ENCODE measurements around the gene PACS1. TPM values are rescaled to one million over a fixed set of nuclear protein-coding genes. Genes with fewer than 3 reads are reported as not detected.

The PACS1 gene
- 57.6 to 92.8 TPM (median 81.4 TPM) in 5 replicates for total RNA-seq (2022; extraction: Qiagen RNA extraction)

DNA sequence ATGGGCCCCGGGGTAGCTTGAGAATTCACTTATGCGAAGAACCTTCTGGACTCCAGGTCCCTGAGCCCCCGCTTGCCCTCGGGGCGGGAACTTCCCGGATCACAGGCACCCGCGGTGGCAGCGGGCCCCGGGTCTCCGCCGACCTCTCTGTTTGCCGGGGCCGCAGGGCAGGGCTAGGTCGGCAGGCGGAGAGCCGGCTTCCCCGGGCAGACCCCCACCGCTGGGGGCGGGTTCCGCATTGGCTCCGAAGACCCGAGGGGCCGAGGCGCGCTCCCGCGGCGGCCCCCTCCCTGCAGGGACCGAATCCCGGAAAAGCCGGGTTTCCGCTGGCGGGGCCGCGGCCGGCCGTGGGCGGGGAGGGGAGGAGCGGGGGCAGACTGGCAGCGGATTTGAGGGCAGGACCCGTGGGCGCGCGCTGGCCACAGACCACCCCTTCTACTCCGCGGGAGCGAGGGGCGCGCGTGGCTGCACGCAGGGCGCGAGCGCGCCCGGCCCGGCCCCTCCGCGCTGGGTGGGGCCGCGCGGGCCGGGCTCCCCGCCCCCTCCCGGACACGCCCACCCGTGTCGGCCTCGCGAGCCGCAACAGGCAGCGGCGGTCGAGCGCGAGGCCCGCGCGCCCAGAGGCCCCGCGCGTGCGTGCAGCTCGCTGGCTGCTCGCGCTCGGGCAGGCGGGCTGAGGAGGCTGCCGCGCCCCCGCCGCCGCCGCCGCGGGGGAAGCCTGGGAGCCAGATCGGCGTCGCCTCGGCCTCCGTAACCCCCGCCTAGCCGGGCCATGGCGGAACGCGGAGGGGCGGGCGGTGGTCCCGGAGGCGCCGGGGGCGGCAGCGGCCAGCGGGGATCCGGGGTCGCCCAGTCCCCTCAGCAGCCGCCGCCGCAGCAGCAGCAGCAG, at the start of gene PACS1:
Gene PACS1 (plus strand): TSS at position 558 of the 889 bp plus-strand sequence. CDS start 215 bp downstream, at position 773.

DNA sequence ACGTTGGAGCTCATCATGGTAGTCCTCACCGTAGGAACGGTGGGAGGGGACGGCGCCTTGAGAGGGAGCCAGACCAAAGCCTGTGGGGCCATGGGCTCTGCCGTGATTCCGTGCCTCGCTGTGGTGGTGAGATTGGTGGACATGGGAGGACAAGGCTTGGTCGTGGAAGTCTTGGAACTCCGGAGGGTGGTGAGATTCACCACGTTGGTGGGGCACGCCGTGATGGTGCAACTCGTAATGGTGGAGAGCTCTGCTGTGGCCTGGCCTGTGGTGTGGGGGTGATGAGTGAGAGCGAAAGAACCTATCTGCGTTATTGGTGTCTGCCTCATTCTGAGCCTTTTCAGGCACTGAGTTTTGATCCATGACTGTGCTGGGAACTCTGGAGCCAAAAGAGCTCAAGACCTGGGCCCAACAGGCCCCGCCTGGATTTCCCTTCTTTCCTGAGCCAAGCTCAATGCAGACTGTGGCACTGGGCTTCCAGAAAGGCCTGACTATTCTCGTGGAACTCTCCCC, 44.0 kb upstream of the PACS1 start, which contains the start of gene CATSPER1:
Gene CATSPER1 (minus strand): TSS at position 463 of the 513 bp plus-strand sequence. CDS start 100 bp downstream, at position 363.

GRCh38 chr11:66048547-66049323, 21.3 kb upstream of the PACS1 start, which contains the start of gene GAL3ST3:
Gene GAL3ST3, minus strand, starts transcription at chr11:66049161. Its CDS starts 3,746 bp downstream, at chr11:66045415.

GRCh38 chr11:66051766-66052663, 18.1 kb upstream of the PACS1 start, which contains the start of gene SF3B2:
Gene SF3B2, plus strand, starts transcription at chr11:66052364. Its CDS starts 21 bp downstream, at chr11:66052385.

DNA sequence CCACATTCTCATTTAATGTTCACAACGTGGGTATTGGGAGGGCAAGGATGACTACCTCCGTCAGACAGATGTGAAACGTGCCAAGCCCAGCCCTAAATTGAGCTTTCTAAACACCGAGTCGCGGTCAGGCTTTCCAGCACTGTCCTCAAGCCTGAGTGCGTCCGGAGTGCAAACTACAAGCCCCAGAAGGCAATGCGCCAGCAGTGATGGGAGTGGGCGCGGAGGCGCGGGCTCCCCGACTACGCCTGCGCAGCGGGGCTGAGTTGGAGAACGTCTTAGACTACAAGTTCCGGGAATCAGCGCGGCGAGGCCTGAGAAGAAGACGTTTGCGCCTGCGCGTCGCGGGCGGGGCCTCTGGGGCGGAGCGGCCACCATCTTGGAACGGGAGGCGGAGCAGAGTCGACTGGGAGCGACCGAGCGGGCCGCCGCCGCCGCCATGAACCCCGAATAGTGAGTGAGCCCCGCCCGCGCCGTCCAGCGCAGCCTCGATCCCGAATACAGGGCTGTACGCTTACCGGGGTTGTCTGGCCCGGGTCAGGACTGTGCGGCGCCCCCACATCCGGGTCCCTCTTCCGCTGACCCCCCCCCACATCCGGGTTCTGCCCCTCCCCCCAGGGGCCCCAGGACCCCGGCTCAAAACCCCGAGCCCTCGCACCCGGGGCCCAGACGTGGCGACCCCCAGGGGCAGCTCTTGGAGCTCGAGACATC, 198.3 kb downstream of the PACS1 start, which contains the start of gene RAB1B:
Gene RAB1B (plus strand): TSS at position 396 of the 708 bp plus-strand sequence. CDS start 41 bp downstream, at position 437.

GRCh38 chr11:66277471-66278362, 207.6 kb downstream of the PACS1 start, which contains the start of gene CNIH2:
Gene CNIH2, plus strand, starts transcription at chr11:66278175. Its CDS starts 282 bp downstream, at chr11:66278457.

DNA sequence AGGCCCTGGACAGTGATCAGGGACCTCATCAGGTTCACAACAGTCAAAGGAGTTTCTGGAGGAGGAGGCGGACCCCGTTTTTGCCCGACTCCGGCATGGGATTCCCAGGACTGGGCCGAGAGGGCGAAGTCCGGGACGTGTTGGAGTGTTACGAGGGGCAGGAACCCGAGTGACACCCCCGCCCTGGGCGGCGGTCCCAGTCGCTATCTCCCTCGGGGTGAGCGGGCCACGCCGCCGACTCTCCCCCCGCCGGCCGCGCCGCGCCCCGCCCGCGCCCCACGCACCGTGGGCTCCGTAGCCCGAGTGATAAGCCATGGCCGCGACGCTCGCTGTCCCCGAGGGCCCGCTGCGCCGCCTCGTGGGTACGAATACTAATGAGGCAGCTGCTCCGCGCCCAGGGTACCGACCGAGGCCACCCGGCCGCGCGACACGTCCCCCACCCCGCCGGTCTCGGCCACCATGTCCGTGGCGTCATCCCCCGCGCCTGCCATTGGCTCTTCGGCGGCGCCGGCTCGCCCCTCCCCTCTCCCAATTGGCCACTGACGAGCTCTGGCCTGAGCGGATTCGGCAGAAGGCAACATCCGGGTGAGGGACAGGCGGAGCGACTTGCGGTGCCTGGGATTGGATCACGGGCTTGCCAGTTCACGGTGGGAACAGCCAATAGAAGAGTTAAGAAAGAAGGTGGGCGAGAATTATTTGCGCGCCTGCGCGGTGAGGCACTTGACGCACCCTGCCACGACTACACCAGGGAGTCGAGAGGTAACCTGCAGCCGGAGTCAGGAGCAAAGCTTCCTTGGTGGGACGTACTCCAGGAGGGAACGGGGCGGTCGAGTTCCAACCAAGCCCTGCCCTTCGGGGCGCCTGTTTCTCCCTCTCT, 218.8 kb downstream of the PACS1 start, which contains the start of gene YIF1A:
Gene YIF1A (minus strand): TSS at position 473 of the 877 bp plus-strand sequence. CDS start 158 bp downstream, at position 315.

DNA sequence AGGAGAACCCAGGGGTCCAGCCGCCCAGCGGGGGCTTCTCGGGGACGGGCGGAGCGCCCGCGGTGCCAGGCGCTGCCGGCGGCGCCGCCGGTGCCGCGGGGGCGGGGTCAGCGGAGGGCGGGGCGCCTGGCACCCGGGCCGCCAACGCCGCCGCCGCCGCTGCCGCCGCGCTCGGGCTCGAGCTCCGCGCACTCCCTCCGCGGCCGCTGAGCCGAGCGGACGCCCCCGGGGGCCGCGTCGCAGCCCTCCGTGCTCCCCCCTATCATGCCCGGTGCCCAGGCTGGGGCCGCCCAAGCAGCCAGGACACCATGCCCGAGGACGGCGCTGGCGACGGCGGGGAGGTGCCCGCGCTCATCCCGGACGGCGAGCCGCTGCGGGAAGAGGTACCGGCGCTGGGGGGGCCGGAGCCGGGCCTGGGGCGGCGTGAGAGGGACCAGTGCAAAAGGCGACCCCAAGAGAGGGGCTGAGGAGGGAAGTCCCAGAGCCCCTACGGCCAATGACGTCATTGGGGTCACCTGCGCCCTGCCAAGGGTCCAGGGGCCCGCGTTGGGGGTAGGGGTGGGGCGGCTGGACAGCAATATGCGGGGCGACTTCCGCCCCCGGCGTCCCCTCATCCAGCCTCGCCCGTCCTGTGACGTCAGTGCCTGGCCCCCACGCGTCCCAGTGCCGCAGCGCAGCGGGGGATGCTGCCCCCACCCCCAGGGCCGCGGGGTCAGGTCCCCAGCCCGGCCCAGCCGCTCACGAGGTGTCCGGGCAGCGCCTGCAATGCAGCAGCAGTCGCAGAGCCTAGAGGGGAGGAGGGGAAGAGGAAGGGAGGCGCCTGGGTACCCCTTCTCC, 221.9 kb downstream of the PACS1 start, which contains the start of gene TMEM151A:
Gene TMEM151A (plus strand): TSS at position 189 of the 837 bp plus-strand sequence. CDS start 120 bp downstream, at position 309.

Other genes starting within 250 kb of the PACS1 start
- 0.06 to 0.11 TPM (median 0.08 TPM) in 3 of 5 replicates, not detected in the others for gene SNX32, start 236.3 kb upstream of the PACS1 start, total RNA-seq (2022; extraction: Qiagen RNA extraction)
- 1,998 to 2,345 TPM (median 2,265 TPM) in 5 replicates for gene CFL1, start 212.1 kb upstream of the PACS1 start, total RNA-seq (2022; extraction: Qiagen RNA extraction)
- 24.8 to 34.3 TPM (median 33.8 TPM) in 5 replicates for gene MUS81, start 209.8 kb upstream of the PACS1 start, total RNA-seq (2022; extraction: Qiagen RNA extraction)
- 0.78 to 1.3 TPM (median 0.94 TPM) in 5 replicates for gene EFEMP2, start 197.5 kb upstream of the PACS1 start, total RNA-seq (2022; extraction: Qiagen RNA extraction)
- gene CTSW, start 190.4 kb upstream of the PACS1 start, total RNA-seq (2022; extraction: Qiagen RNA extraction): 0.06 to 0.13 TPM (median 0.09 TPM) in 3 of 5 replicates, not detected in the others
- gene FIBP, start 181.8 kb upstream of the PACS1 start, total RNA-seq (2022; extraction: Qiagen RNA extraction): 70.0 to 85.8 TPM (median 82.0 TPM) in 5 replicates
- 18.2 to 42.2 TPM (median 39.0 TPM) in 5 replicates for gene CCDC85B, start 179.6 kb upstream of the PACS1 start, total RNA-seq (2022; extraction: Qiagen RNA extraction)
- 97.6 to 169 TPM (median 123 TPM) in 5 replicates for gene FOSL1, start 169.9 kb upstream of the PACS1 start, total RNA-seq (2022; extraction: Qiagen RNA extraction)
- 36.2 to 49.2 TPM (median 42.8 TPM) in 5 replicates for gene C11orf68, start 151.2 kb upstream of the PACS1 start, total RNA-seq (2022; extraction: Qiagen RNA extraction)
- gene DRAP1, start 150.8 kb upstream of the PACS1 start, total RNA-seq (2022; extraction: Qiagen RNA extraction): 154 to 246 TPM (median 196 TPM) in 5 replicates
- gene TSGA10IP, start 124.8 kb upstream of the PACS1 start, total RNA-seq (2022; extraction: Qiagen RNA extraction): not detected in 5 replicates
- 43.5 to 63.3 TPM (median 54.0 TPM) in 5 replicates for gene SART1, start 108.5 kb upstream of the PACS1 start, total RNA-seq (2022; extraction: Qiagen RNA extraction)
- 36.3 to 54.2 TPM (median 37.8 TPM) in 5 replicates for gene EIF1AD, start 68.1 kb upstream of the PACS1 start, total RNA-seq (2022; extraction: Qiagen RNA extraction)
- gene BANF1, start 67.8 kb upstream of the PACS1 start, total RNA-seq (2022; extraction: Qiagen RNA extraction): 350 to 491 TPM (median 479 TPM) in 5 replicates
- not detected in 5 replicates for gene CST6, start 58.3 kb upstream of the PACS1 start, total RNA-seq (2022; extraction: Qiagen RNA extraction)
- 0.98 to 1.4 TPM (median 1.3 TPM) in 5 replicates for gene CATSPER1, start 43.8 kb upstream of the PACS1 start, total RNA-seq (2022; extraction: Qiagen RNA extraction)
- gene GAL3ST3, start 21.1 kb upstream of the PACS1 start, total RNA-seq (2022; extraction: Qiagen RNA extraction): not detected in 5 replicates
- 162 to 202 TPM (median 169 TPM) in 5 replicates for gene SF3B2, start 17.9 kb upstream of the PACS1 start, total RNA-seq (2022; extraction: Qiagen RNA extraction)
- 41.0 to 47.0 TPM (median 43.4 TPM) in 5 replicates for gene KLC2, start 187.4 kb downstream of the PACS1 start, total RNA-seq (2022; extraction: Qiagen RNA extraction)
- gene RAB1B, start 198.4 kb downstream of the PACS1 start, total RNA-seq (2022; extraction: Qiagen RNA extraction): 132 to 146 TPM (median 141 TPM) in 5 replicates
- gene CNIH2, start 207.9 kb downstream of the PACS1 start, total RNA-seq (2022; extraction: Qiagen RNA extraction): 2.0 to 2.9 TPM (median 2.6 TPM) in 5 replicates
- gene YIF1A, start 218.9 kb downstream of the PACS1 start, total RNA-seq (2022; extraction: Qiagen RNA extraction): 95.5 to 124 TPM (median 116 TPM) in 5 replicates
- 2.4 to 3.9 TPM (median 3.5 TPM) in 5 replicates for gene TMEM151A, start 221.6 kb downstream of the PACS1 start, total RNA-seq (2022; extraction: Qiagen RNA extraction)
- 0.03 TPM in 1 of 5 replicates, not detected in the others for gene CD248, start 246.8 kb downstream of the PACS1 start, total RNA-seq (2022; extraction: Qiagen RNA extraction)